ENCODE data around the gene RAB7B.

Gene RAB7B

GRCh38 chr1:206005778-206006180, 2.6 kb upstream of the RAB7B start:
- no peak for TF ChIP-seq CTCF (IDR thresholded peaks at IDR 0.05; ENCODE audit: control insufficient read depth, insufficient read depth, low read depth, low read length, missing control alignments)
- no peak overlapping the region for H3K4me3 ChIP-seq (ENCODE audit: control insufficient read depth, low read depth, low read length)
- no peak for DNase-seq (ENCODE audit: low read depth)

- no peak overlapping the region for H3K4me3 ChIP-seq (ENCODE audit: control insufficient read depth, low read depth, low read length)
- no peak for TF ChIP-seq CTCF (IDR thresholded peaks at IDR 0.05; ENCODE audit: control insufficient read depth, insufficient read depth, low read depth, low read length, missing control alignments)
- no peak for DNase-seq (ENCODE audit: low read depth)
Measured at GRCh38 chr1:206005234-206005633, 2.0 kb upstream of the RAB7B start.

- no peak overlapping the region for H3K4me3 ChIP-seq (ENCODE audit: control insufficient read depth, low read depth, low read length)
- no peak for TF ChIP-seq CTCF (IDR thresholded peaks at IDR 0.05; ENCODE audit: control insufficient read depth, insufficient read depth, low read depth, low read length, missing control alignments)
- DNase-seq (ENCODE audit: low read depth) = no peak
Measured at GRCh38 chr1:206004826-206005225, 1.6 kb upstream of the RAB7B start.

- TF ChIP-seq CTCF (IDR thresholded peaks at IDR 0.05; ENCODE audit: control insufficient read depth, insufficient read depth, low read depth, low read length, missing control alignments) = no peak
- no peak overlapping the region for H3K4me3 ChIP-seq (ENCODE audit: control insufficient read depth, low read depth, low read length)
- DNase-seq (ENCODE audit: low read depth) = no peak
Measured at GRCh38 chr1:206003854-206004800, 932 bp upstream of the RAB7B start.

- DNase-seq (ENCODE audit: low read depth) = no peak
- TF ChIP-seq CTCF (IDR thresholded peaks at IDR 0.05; ENCODE audit: control insufficient read depth, insufficient read depth, low read depth, low read length, missing control alignments) = no peak
- no peak overlapping the region for H3K4me3 ChIP-seq (ENCODE audit: control insufficient read depth, low read depth, low read length)
Measured at GRCh38 chr1:206002160-206002559, 1.0 kb downstream of the RAB7B start.

GRCh38 chr1:206001476-206001888, 1.7 kb downstream of the RAB7B start:
- DNase-seq (ENCODE audit: low read depth) = peak; percentile 88
- peak; percentile 10 for TF ChIP-seq CTCF (IDR thresholded peaks at IDR 0.05; ENCODE audit: control insufficient read depth, insufficient read depth, low read depth, low read length, missing control alignments)
- no peak overlapping the region; the same call in 1 of the 2 replicates for H3K4me3 ChIP-seq (ENCODE audit: control insufficient read depth, low read depth, low read length)
